ENCODE results near the gene C1QTNF3.
"Not testable (repeated sequence)": the region's sequence is repeated elsewhere in the genome, so short reads cannot be mapped to it uniquely, and the experiment has no call there.

The C1QTNF3 gene, protein sequence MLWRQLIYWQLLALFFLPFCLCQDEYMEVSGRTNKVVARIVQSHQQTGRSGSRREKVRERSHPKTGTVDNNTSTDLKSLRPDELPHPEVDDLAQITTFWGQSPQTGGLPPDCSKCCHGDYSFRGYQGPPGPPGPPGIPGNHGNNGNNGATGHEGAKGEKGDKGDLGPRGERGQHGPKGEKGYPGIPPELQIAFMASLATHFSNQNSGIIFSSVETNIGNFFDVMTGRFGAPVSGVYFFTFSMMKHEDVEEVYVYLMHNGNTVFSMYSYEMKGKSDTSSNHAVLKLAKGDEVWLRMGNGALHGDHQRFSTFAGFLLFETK

DNA sequence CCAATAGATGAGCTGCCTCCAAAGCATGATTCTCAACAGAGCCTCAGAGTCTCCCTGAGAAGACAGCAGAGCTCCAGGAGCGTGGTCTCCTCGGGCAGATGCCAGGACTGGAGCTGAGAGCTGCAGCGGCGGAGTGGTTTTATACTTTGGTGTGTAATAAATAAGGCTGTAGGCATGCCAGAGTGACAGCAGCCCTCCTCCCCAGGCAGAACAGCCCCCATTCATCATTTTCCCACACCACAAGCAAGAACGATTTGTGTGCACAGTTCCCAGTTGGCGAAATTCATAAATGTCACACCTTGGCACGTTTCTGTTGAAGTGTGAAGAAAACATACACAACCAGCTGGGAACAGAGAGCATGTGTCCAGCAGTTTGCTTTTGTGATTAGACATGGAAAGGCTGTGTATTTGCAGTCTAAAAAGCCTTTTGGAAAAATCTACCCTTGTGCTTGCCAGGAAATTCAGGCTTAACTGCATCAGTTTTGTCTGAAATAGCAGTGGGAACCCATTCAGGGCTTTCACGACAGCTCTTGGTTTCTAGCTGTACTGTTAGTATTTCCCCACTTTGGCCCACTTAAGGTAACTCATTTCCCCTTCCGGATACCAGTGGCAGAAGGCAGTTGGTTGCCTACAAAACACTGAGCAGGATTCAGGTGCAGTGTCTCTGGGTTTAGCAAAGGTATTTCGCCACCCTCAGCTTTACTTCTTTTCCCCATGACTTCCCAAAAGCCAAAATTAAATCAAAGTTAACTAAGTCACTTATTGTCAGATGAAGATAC, at the start of gene C1QTNF3:
Gene C1QTNF3, minus strand, starts transcription at position 115 of the 778 bp plus-strand sequence. Its CDS starts 88 bp downstream, at position 27.
- no peak for DNase-seq (ENCODE audit: low read depth in 2 of 2)

DNA sequence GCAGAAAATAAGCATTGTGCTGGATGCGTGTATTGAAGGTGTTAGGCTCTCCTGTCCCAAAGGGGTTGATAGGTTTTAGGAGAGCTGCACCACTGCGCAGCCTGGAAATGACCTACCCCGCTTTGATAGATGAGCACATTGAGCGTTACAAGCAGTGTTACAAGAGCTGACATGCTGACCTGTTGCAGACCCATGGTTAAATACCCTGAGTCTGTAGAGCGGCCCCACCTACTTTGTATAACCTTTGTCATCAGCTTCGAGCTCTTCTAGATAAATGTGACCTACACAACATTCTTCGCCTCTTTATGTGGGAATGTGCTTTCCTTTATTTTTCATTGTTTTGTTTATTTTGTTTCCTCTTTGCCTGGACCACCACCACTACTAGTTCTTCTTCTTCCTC, 48.0 kb upstream of the C1QTNF3 start:
- not testable (repeated sequence) for DNase-seq (ENCODE audit: low read depth in 2 of 2)

DNA sequence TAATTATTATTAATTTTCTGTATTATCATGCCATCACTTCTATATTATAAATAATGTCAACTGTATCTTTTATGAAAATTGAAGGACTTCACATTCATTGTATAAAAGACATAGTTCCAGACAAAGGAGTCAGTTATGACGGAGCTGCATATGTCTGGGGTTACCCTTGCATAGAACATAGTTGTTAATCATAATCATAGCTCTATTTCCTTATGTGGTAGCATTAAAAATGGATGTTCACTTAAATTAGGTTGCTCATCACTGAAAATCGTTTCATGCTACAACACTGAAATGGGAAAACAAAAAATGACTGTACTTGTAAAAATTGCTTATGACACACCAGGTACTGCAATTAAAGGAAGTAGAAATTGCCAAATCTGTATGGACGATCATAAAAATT, 46.8 kb upstream of the C1QTNF3 start:
- not testable (repeated sequence) for DNase-seq (ENCODE audit: low read depth in 2 of 2)

DNA sequence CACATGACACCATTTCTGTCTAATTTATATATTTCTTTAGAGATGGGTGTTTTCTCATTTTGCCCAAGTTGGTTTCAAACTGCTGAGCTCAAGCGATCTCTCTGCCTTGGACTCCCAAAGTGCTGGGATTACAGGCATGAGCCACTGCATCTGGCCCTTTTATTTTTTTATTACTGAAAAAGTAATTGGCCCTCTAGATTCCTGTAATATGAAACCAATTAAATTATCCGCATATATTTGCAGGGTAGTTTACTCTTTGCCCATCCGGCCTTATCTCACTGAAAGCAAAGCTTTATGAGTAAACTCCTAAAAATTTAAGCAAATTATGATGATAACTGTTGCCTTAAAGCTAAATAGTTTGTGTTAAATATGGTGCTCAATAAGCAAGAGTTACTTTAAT, 44.7 kb upstream of the C1QTNF3 start:
- not testable (repeated sequence) for DNase-seq (ENCODE audit: low read depth in 2 of 2)

DNA sequence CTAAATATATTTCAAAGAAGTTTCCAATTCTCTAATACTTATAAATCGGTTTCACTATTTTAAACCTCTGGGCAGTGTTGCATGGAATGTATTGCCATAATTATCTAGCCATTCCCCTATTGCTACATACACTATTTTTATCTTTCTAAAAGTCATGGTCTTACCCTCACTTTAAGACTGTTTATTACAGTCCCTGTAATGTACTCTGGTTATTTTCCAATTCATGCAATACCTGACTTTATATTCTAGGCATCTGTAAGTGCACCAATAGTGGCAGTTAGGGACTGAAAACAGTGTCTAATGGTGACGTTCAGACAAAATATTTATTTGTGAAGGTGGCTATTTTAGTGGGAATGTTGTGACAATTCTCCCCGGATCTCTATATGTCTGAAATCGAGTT, 40.9 kb upstream of the C1QTNF3 start:
- not testable (repeated sequence) for DNase-seq (ENCODE audit: low read depth in 2 of 2)

DNA sequence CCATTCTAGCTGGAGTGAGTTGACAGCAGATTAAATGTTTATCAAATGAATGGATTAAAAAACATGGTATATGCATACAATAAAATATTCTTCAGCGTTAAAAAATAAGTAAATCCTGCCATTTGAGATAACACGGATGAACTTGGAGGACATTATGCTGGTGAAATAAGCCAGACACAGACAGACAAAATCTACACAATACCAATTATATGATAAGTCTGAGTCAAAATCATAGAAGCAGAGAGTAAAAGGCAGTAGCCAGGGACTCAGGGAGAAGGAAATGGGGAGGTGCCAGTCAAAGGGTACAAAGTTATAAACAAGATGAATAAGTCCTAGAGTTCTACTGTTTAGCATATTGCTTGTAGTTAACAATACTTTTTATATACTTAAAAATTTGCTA, 36.5 kb upstream of the C1QTNF3 start:
- not testable (repeated sequence) for DNase-seq (ENCODE audit: low read depth in 2 of 2)

DNA sequence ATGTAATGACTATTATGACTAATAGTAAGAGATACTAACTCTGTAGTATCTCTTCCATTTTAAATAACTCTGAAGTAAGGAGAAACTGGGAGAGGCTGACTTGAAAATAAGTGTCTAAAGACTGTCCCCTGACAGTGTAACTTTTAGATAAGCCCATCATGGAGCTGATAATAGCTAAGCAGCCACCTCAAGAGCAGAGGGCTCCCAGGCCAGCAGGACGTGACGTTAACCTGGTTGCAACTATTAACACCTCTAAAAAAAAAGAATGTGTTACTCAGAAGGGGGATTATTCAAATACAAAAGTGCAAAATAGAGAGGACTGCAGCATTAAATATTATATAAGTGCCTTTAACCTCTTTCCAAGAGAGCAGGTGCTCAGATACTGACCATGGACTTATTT, 34.6 kb upstream of the C1QTNF3 start:
- not testable (repeated sequence) for DNase-seq (ENCODE audit: low read depth in 2 of 2)

DNA sequence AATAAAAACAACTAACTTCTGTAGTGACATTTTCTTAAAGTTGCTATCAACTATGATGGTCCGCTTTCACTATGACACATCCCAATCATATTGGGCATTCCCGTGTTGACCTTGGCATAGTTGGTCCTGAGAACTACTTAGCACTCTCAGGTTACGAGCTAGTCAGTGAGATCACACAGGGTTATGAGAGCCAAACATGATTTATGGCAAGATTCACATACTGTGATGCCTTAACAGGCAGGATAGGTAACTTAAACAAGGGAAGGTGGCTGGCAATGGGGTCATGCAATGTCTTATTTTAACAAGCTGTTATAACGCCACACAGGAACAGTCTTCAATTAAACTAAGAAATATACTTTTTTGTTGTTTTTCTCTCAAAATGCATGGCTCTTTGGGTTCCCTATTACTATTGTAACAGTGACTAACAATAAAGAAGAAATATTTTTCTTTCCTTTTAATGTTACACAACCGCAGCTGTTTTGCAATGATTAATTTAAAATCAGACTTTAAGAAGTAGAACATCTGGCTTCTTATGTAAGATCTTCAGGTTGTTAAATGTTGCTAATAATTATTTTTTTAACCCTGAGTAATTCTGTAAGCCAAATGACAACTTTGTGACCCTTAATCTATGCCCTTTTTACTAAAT, 33.8 kb upstream of the C1QTNF3 start:
- not testable (repeated sequence) for DNase-seq (ENCODE audit: low read depth in 2 of 2)

DNA sequence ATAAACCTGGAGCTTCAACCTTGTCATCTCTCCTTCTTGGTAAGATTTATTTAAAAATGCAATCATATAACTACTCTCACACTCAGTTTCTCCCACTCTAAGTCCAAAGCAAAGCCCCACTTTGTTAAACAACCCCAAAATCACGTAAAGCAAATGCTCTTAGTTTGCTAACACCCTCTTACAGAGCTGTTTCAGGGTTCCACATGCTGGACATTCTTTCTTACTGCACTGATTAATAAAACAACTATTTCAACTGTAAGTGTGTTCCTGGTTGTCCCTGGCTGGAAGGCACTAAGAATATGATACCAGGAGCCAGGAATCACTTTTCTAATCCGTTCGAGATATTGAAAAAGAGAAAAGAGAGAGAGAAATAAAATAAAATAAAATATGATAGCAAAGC, 31.5 kb upstream of the C1QTNF3 start:
- DNase-seq (ENCODE audit: low read depth in 2 of 2): not testable (repeated sequence)

DNA sequence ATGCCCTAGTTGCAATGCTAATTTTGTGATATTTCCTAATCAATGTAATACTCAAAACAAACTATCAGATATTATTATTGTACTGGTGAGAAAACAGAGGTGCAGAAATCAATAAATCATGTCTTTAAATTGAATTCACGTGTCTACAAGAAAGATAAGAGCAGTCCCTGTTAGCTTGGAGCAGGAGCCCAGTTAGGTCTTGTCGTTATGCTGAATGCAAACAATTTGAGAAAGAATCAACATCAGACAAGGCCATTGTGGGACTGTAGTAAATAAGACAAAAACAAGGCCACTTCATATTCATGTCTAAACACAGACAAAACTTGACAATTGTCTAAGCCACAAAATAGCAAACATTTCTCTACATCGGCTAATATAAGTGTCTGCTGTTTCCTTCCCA, 31.1 kb upstream of the C1QTNF3 start:
- DNase-seq (ENCODE audit: low read depth in 2 of 2): not testable (repeated sequence)

DNA sequence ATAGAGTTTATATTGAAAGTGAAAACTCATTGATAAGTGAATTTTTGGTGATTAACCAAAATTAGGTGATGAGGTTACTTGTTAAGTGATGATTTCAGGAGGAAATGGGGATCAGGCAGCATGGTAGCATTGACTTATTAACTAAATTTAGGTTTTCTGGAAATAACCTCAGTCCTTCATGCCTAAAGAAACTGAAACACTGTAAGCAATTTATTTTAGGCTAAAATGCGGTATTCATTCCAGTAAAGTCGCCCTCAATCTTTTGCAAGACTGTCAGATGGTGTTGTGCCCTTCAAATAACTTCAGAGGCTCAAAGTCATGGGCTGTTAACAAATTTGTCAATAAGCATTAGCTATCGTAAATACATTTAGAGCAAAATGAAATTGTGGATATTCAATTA, 27.6 kb upstream of the C1QTNF3 start:
- DNase-seq (ENCODE audit: low read depth in 2 of 2): not testable (repeated sequence)

DNA sequence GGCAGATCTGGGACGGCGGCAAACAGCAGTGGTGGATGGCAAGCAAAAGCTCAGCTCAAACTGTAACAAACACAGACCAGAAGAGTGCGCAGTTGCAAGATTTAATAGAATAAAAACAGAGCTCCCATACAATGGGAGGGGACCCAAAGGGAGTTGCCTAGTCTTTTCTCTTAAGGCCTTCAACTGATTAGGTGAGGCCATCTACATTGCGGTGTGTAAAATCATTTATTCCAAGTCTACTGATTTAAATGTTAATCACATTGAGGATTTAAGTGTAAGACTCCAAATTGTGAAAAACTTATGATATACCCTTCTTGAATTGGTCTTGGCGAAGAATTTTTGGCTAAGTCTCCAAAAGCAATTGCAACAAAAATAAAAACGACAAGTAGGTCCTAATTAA, 21.6 kb upstream of the C1QTNF3 start:
- no peak for DNase-seq (ENCODE audit: low read depth in 2 of 2)

DNA sequence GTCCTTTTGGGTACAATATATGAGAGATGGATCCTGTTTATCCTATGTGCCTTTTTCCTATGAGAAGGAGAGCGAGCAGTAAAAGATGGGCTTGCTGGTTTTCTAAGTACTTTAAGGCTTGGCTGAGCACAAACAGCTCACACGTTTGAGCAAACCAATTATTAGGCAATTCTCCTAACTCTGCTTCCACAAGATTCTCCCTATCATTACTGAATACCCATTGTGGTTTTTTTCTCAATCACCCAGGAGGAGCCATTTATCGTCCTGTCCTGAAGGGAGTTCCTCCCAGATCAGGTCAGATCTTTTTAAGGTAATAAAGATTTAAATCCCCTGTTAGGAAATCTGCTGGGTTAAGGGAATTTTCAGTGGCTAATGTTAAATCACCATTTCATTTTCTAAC, 19.4 kb upstream of the C1QTNF3 start:
- no peak for DNase-seq (ENCODE audit: low read depth in 2 of 2)

DNA sequence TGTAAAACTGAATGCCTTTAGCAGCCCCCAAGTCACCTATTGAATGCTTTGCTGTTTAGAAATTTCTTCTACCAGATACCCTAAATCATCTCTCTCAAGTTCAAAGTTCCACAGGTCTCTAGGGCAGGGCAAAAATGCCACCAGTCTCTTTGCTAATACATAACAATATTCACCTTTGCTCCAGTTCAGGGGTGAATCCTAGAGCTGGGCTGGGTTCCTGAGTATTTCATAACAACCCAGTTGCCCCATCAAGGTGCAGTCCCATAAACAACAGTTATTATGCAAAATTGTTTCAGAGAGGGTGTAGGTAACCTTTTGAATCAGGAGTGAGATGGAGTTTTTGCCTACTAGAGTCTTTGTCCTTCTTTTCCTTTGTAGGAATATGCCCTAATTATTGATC, 19.0 kb upstream of the C1QTNF3 start:
- DNase-seq (ENCODE audit: low read depth in 2 of 2): no peak

DNA sequence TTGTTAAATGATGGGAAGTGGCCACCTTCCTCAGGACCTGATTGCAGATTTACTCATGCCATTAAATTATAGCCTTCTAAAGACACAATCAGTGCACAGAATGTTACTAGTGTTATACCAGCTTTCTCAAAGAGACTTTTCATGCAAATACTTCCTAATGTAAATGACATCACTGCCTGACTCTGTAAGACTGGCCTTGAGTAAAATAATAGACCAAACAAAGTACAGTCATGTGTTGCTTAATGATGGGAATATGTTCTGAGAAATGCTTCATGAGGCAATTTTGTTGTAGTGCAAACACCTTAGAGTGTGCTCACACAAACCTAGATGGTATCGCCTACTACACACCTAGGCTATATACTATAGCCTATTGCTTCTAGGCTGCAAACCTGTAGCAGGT, 17.0 kb upstream of the C1QTNF3 start:
- DNase-seq (ENCODE audit: low read depth in 2 of 2): no peak

DNA sequence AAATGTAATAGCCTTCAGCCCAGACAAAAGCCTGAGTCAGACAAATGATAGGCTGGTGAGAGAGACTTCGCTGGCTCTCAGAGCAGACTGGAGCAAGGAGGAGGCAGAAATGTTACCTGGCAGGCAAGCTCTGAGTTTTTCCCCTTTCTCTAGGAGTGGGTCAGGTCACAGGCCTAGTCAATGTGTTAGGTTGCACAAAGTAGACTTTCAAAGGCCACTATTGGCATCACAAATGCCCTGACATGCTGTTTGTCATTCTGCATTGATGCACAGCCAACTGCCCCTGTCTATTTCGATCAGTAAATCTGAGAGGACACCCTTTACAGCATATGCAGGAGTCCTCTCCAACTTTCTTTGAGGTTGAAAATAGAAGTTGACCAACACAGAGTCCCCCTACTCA, 15.5 kb upstream of the C1QTNF3 start:
- no peak for DNase-seq (ENCODE audit: low read depth in 2 of 2)

DNA sequence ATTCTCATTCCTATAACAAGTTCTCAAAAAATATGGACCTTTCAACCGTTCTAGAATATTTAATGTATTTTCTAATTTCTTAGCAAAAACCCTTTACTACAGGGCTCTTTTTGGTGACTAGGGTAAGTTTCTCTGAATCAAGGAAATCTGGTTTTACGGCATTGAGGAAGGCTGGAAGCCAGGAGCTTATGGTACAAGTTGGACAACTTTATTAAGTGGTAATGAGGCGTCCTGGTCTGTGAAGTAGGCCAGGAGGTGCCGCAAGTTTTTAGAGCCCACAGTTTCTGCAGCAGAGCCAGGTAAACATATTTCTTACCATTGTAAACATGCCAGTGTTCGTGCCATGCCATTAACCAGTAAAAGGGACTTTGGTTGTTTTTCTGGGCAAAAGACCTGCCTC, 14.6 kb upstream of the C1QTNF3 start:
- no peak for DNase-seq (ENCODE audit: low read depth in 2 of 2)

DNA sequence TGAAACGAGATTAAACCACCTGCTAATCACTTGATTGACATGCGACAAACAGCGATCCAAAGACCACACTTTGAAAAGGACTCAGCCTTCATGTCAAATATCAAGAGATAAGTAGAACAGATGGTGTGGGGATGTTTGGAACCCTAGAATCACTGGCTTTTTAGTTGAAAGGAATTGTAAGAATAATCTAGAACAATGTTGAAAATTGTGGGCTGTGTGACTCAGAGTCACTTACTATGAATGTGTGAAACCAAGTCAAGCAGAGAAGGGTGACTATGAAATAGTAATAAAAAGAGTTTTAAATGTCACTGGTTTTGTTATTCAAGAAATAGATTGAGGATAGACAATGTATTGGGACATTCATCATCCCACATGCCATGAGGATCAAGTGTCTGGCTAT, 14.1 kb upstream of the C1QTNF3 start:
- no peak for DNase-seq (ENCODE audit: low read depth in 2 of 2)

DNA sequence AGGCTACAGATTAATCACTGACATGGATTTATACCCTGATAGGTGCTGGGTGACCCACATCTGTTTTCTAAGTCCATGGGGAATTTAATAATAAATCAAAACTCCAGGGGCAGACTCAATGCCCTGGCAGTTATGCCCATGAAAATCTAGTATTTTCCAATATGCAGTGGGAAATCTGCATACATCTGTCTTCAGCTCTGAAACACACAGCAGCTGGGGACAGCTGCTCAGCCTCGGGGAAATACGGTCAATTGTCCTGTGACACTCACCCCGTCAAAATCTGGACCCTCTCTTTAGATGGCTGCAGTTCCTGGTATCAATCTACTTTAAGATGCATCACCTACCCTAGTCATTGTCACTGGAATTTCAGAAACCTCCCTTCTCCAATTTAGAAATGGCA, 12.7 kb upstream of the C1QTNF3 start:
- DNase-seq (ENCODE audit: low read depth in 2 of 2): no peak

DNA sequence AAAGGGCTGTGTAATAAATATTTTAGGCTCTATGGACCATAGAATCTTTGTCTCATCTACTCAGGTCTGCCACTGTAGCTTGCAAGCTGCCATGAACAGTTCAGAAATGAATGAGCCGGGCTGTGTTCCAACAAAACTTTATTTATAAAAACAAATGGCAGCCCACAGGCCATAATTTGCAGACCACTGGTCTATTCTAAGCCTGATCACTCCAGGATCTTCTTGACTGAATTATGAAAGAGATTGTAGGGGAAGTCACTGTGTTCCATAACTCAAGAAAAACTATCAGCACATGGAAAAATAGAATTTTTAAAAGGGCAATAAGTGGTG, 11.4 kb upstream of the C1QTNF3 start:
- no peak for DNase-seq (ENCODE audit: low read depth in 2 of 2)

DNA sequence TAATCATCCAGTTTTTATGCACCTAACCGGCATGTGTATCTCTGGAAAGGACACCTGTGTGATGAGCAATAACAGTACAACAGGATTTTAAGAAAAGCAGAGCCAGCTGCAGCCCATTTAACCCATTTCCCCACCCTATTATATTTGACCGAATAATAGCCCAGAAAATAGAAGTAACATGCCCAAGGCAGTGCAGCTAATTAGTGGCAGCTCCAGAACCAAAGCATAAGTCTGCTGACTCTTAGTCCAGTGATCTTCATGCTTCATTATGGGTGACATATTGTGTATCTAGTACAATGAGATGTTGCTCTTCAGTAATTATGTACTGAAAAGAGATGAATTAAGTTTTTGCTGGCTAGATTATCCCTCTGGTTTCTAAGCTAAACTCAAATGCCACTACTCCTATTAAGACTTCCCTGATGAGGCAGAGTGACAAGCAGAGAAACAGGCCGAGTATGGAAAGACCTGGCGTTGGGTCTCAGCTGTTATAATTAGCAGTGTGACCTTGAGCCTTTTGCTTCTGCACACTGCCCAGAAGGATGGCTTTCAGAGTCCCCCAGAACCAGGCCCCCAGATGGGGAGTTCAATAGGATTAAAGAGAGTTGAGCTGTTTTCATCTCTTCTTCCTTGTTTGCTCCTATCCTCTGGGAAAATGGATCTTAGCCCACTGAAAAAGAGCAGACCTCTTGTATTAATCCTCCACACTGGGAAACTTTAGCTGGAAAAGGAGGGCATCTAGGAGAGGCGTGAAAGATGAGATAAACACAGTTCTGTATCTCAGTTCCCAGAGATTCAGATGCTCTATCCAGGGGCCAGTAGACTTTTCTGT, 10.8 kb upstream of the C1QTNF3 start:
- no peak for DNase-seq (ENCODE audit: low read depth in 2 of 2)

DNA sequence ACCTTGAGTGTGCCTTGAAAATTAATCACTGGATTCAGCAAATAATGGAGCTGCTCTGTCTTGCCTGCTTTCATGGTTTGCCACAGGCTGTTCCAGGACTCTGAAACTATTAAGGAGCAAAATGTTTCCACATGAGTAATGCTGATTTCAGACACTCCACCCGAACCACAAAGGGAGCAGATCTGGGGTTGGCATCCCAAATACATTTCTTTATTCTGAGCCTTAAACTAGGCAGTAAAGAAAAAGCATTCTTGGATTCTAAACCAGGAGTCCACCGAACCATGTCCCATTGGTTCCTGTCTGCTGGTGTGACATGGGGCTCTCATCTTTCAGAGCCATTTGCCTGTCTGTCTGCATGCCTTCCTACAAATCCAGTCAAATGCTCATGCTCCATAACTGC, 10.1 kb upstream of the C1QTNF3 start:
- no peak for DNase-seq (ENCODE audit: low read depth in 2 of 2)
